HG02938 (cell line): Measurements from ENCODE around the gene SLC12A5.
"Not testable (repeated sequence)": the region's sequence is repeated elsewhere in the genome, so short reads cannot be mapped to it uniquely, and the experiment has no call there.

Experiments
- ATAC-seq: cut with Tn5 transposase; IDR thresholded peaks from one replicate; pipeline ENCODE4 v1.9.1; 2021; ENCODE audit warnings: mild to moderate bottlenecking, moderate library complexity; ENCODE audit not compliant: unreplicated experiment

The SLC12A5 gene

DNA sequence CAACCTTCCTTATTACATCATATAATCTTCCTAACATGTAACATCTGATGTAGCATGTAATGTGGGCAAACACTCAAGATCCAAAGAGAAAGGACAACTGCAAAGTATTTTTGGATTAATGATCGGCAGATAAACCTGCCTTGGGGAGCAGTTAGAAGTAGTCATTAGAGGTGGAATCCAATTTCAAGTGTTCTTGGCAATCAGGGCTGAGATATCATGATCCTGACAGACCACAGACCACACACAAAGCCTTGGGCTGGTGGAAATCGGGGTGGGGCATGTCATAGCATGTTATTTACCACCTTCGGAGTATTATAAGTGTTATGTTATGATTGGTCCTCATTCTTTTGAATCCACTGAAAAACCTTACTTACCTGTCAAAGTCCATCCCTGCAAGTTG is 44.4 kb downstream of the SLC12A5 start:
- no peak for ATAC-seq

GRCh38 chr20:46074006-46074405 is 45.0 kb downstream of the SLC12A5 start:
- ATAC-seq = no peak

- ATAC-seq = no peak
Observed at GRCh38 chr20:46076806-46077205, 47.8 kb downstream of the SLC12A5 start.

GRCh38 chr20:46077642-46078305 is 48.8 kb downstream of the SLC12A5 start:
- no peak for ATAC-seq

DNA sequence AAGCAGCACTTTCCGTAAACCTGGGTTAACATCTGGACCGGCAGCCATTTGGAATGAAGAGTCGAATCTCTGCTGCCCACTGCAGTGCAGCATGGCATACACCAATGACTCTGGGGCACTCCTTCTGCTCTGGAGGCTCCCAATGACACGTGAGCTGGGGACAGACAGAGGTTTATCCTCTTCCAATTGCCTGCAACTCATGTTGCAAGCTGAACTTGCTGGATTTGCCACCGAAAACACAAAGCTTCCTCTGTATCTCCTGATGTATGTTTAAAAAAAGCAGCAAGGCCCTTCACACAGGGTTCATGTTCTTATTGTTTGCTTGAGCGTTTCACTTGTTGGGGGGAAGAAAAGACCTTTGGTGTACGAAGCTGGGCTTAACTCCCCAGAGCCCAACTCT is 49.9 kb downstream of the SLC12A5 start:
- no peak for ATAC-seq

DNA sequence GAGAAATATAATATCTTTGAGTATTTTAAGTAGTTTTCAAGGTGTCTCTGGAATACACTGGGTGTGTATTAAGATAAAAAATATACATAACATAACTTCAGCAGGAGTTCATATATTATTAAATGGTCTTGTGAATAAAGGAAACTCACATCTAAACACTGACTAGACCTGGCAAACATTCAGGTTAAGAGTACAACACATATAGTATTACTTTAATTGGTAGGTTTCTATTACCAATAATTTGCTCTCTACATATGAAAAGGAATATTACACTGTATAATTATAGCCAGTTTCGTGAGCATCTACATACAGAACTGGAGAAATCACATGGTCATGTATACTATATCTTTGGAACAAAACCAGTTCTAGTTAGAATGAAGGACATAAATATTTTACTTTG is 52.1 kb downstream of the SLC12A5 start:
- no peak for ATAC-seq

DNA sequence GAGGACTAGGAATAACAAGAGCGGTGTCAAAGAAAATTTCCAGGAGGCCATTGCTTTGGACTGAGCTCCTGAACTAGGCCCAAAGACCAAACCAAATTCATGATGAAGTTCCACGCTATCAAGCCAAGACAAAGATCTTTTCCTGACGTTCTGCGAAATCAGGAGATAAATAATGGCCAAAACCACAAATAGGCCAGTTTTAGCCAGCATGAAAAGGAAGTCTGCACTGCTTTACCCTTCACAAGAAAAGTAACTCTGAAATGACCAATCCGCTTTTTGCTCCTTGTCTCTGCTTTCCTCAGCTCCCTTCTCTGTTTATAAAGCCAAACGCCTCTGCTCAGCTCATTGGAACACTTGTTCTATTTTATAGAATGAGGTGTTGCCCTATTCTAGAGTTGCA is 54.1 kb downstream of the SLC12A5 start:
- no peak for ATAC-seq

DNA sequence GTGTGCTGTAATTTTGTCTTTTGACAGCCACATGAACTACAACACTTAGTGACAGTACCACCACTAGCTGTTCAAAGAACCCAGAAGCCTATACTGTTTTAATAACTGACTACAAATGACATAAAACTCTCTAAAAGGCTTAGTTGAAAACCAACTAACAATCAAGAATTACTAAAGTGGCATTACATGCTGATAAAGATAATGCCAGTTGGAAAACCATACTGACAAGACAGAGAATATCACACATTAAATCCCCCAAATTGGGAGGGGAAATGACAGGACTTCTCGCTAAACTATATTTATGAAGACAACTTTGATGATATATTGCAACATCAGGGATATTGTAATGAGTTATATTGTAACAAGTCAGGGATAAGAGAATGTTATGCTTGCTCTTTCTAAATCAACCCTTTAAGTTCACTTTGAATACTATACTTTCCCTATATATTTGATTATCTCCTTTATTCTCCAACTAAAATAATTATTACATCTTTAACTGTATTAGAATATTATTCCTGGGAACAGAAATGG is 54.6 kb downstream of the SLC12A5 start:
- no peak for ATAC-seq

GRCh38 chr20:46084805-46085178 is 55.8 kb downstream of the SLC12A5 start:
- no peak for ATAC-seq

- ATAC-seq = no peak
Observed at GRCh38 chr20:46085179-46085851, 56.3 kb downstream of the SLC12A5 start.

GRCh38 chr20:46087161-46087560 is 58.1 kb downstream of the SLC12A5 start:
- no peak for ATAC-seq

GRCh38 chr20:46088409-46089166 is 59.6 kb downstream of the SLC12A5 start:
- no peak for ATAC-seq

DNA sequence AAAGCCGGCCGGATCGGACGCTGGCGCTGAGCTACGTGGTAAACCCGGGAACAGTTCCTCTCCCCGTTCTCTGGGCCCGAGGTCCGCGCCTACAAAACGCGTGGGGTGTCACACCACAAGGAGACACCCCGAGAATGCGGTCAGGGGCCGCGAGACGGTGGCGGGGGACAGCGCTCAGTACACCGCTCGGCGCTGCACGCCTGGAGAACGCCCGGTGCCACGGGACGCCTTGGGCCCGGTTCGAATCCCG is 60.1 kb downstream of the SLC12A5 start:
- ATAC-seq = peak; percentile 22

DNA sequence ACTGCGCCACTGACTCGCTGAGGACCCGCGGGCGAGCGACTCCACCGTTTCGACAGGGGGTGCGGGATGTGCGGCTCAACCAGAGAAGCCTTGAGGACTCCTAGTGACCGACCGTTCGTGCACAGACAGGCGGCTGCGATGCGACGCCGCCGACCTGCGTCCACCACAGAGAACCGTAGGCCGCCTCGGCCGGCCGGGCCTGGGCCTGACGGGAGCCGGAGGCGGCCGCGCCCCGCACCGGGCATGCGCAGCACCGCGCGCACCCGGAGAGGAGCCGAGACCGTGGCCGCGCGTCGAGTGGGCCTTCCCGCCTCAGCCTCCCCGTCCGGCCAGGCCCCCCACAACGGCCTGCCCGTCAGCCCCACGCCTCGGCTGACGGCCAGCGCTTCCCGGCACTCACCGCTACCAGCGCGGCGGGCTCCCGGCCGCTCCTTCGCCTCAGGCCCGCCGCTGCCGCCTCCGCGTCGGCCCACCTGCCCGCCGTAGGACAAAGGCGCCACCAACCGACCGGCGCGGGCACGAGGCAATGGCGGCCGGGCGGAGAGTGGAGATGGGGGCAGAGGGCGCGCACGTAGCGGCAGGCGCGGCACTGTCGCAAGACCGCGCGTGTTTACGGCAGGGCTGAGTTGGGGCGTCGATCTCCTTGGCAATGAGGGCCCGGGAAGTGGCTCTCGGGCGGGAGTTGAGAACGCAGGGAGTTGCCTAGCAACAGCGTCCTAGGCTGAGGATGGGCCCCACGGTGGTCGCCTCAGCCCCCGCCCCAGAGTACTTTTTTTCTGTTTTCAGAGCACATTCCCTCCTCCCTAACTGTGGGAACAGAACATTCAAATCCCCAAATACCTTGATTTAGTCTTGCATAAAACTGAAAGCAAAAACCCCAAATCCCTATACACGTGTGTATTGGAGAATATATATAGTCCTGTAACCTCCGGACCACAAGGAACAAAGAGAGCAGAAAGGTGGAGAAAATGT is 60.7 kb downstream of the SLC12A5 start, which contains the start of gene NCOA5:
Gene NCOA5, minus strand, starts transcription at position 546 of the 972 bp plus-strand sequence. CDS start 10,538 bp downstream, outside the sequence.
- peak; percentile 76 for ATAC-seq

DNA sequence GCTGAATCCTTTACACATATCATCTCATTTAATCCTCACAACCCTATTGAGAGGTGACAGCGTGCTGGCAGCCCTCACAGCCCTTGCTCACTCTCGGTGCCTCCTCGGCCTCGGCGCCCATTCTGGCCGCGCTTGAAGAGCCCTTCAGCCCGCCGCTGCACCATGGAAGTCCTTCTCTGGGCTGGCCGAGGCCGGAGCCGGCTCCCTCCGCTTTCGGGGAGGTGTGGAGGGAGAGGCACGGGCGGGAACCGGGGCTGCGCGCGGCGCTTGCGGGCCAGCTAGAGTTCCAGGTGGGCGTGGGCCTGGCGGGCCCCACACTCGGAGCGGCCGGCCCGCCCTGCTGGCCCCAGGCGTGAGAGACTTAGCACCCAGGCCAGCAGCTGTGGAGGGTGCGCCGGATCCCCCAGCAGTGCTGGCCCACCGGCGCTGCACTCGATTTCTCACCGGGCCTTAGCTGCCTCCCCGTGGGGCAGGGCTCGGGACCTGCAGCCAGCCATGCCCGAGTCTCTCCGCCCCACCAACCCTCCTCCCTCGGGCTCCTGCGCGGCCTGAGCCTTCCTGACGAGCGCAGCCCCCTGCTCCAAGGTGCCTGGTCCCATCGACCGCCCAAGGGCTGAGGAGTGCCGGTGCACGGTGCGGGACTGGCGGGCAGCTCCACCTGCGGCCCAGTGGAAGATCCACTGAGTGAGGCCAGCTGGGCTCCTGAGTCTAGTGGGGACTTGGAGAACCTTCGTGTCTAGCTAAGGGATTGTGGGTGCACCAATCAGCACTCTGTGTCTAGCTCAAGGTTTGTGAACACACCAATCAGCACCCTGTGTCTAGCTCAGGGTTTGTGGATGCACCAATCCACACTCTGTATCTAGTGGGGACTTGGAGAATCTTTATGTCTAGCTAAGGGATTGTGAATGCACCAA is 62.9 kb downstream of the SLC12A5 start:
- ATAC-seq = not testable (repeated sequence)

GRCh38 chr20:46093531-46093930 is 64.5 kb downstream of the SLC12A5 start:
- ATAC-seq = no peak

DNA sequence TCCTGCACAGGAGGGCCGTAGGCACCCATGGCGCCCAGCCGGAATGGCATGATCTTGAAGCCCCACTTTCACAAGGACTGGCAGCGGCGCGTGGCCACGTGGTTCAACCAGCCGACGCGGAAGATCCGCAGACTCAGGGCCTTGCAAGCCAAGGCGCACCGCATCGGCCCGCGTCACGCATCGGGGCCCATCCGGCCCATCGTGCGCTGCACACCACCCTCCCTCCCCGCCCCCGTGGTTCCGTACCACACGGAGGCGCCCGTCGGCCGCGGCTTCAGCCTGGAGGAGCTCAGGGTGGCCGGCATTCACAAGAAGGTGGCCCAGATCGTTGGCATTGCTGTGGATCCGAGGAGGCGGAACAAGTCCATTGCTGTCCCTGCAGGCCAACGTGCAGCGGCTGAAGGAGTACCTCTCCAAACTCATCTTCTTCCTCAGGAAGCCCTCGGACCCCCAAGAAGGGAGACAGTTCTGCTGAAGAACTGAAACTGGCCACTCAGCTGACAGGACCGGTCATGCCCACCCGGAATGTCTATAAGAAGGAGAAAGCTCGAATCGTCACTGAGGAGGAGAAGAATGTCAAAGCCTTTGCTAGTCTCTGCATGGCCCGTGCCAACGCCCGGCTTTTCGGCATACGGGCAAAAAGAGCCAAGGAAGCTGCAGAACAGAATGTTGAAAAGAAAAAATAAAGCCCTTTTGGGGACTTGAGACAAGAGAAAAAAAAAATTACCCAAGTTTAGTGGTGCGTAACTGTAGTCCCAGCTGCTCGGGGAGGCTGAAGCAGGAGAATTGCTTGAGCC is 70.7 kb downstream of the SLC12A5 start:
- no peak for ATAC-seq

- ATAC-seq = not testable (repeated sequence)
Observed at GRCh38 chr20:46100444-46100843, 71.4 kb downstream of the SLC12A5 start.

- ATAC-seq = no peak
Observed at GRCh38 chr20:46100988-46101387, 72.0 kb downstream of the SLC12A5 start.
